H1 (cell line): ENCODE results near the gene AMMECR1L. TPM values are rescaled to one million over a fixed set of nuclear protein-coding genes. Genes with fewer than 3 reads are reported as not detected.

Experiments used
- CTCF ChIA-PET: fragments of 300-600 bp; sonication (Branson Sonifier 250); formaldehyde crosslinking; loops from one replicate; lab custom pipeline; 2021; ENCODE audit not compliant: partially characterized antibody; lab: Charles Lee
- POLR2A ChIA-PET: fragments of 300-600 bp; sonication (Branson Sonifier 250); formaldehyde crosslinking; loops from one replicate; lab custom pipeline; 2021; ENCODE audit warnings: inconsistent platforms; ENCODE audit not compliant: partially characterized antibody; lab: Charles Lee
- DNase-seq, 2 experiments: peaks; one replicate each; pipeline versions ENCODE4 v3.0.0 to v3.0.0-alpha.2; 2010 to 2022; ENCODE audit warnings: low spot score in 2 of 2, low read depth in 1 of 2, mixed read lengths in 1 of 2
- FAIRE-seq: peaks from 2 replicates; lab custom pipeline; 2011; peaks lifted over from hg19 to GRCh38; lab: Jason Lieb, UNC
- H2AFZ ChIP-seq: 2 replicates; pipeline ENCODE4 v1.8.1; 2012; ENCODE audit warnings: low read length, inconsistent platforms
- H2AK5ac ChIP-seq: 2 replicates; pipeline ENCODE4 v1.6.1; 2013; ENCODE audit warnings: low read depth, low read length
- H2BK120ac ChIP-seq: replicated peaks from 2 replicates; pipeline ENCODE3; 2013; ENCODE audit warnings: low read depth, low read length, inconsistent platforms
- H2BK12ac ChIP-seq: 2 replicates; pipeline ENCODE4 v1.6.1; 2013; ENCODE audit warnings: low read depth, low read length
- H2BK15ac ChIP-seq: 2 replicates; pipeline ENCODE4 v1.6.1; 2013; ENCODE audit warnings: low read length
- H2BK20ac ChIP-seq: 2 replicates; pipeline ENCODE4 v1.6.1; 2013; ENCODE audit warnings: low read length
- H2BK5ac ChIP-seq: 2 replicates; pipeline ENCODE4 v1.6.1; 2013; ENCODE audit warnings: low read depth, low read length
- H3K14ac ChIP-seq: 2 replicates; pipeline ENCODE4 v1.6.1; 2013; ENCODE audit warnings: inconsistent platforms; ENCODE audit not compliant: insufficient read length
- H3K18ac ChIP-seq: 2 replicates; pipeline ENCODE4 v1.6.1; 2013; ENCODE audit warnings: low read length; ENCODE audit errors: extremely low read depth
- H3K23ac ChIP-seq: 2 replicates; pipeline ENCODE4 v1.6.1; 2013; ENCODE audit warnings: inconsistent platforms; ENCODE audit not compliant: insufficient read length
- H3K23me2 ChIP-seq: 2 replicates; pipeline ENCODE4 v1.6.1; 2013; ENCODE audit warnings: low read depth, low read length
- H3K27ac ChIP-seq: 2 replicates; pipeline ENCODE4 v1.6.1; 2011; ENCODE audit warnings: low read depth, low read length, inconsistent platforms
- H3K27me3 ChIP-seq, 4 experiments: replicated peaks in 1 of 4; 1 replicate in 1 of 4; 2 replicates in 3 of 4; pipeline versions ENCODE4 v1.6.1 to v1.8.1; 2011 to 2013; ENCODE audit warnings: low read length in 3 of 4, mild to moderate bottlenecking in 3 of 4, inconsistent platforms in 2 of 4, mixed read lengths in 2 of 4, moderate library complexity in 1 of 4; ENCODE audit not compliant: control insufficient read depth in 3 of 4, insufficient read depth in 3 of 4; ENCODE audit errors: extremely low read depth in 1 of 4
- H3K36me3 ChIP-seq, 4 experiments: 2 replicates each; pipeline versions ENCODE4 v1.6.1 to v1.8.1; 2011 to 2013; ENCODE audit warnings: mild to moderate bottlenecking in 4 of 4, low read length in 3 of 4, moderate library complexity in 2 of 4, control low read depth in 1 of 4, inconsistent platforms in 1 of 4; ENCODE audit not compliant: insufficient read depth in 4 of 4, control insufficient read depth in 2 of 4
- H3K4ac ChIP-seq: replicated peaks from 2 replicates; pipeline ENCODE3; 2013; ENCODE audit warnings: low read length, low read depth, mixed read lengths, inconsistent platforms; ENCODE audit not compliant: insufficient read length
- H3K4me1 ChIP-seq, 4 experiments: replicated peaks in 1 of 4; 1 replicate in 1 of 4; 2 replicates in 3 of 4; pipeline versions ENCODE4 v1.6.1 to v1.8.1; 2011 to 2013; ENCODE audit warnings: low read length in 3 of 4, inconsistent platforms in 2 of 4, mixed read lengths in 1 of 4; ENCODE audit not compliant: insufficient read depth in 4 of 4, control insufficient read depth in 3 of 4
- H3K4me2 ChIP-seq, 2 experiments: 2 replicates each; pipeline versions ENCODE4 v1.6.1 to v1.8.1; 2011 to 2013; ENCODE audit warnings: low read depth in 2 of 2, low read length in 2 of 2, control low read depth in 1 of 2, inconsistent platforms in 1 of 2, mild to moderate bottlenecking in 1 of 2; ENCODE audit not compliant: insufficient read depth in 1 of 2
- H3K4me3 ChIP-seq, 4 experiments: fragments of 200-600, 300-600 bp in 1 of 4; sonication (generic), shearing (Covaris generic), sonication (Bioruptor Twin) in 1 of 4; 2 replicates each; pipeline versions ENCODE4 v1.5.1 to v1.8.1; 2011 to 2016; ENCODE audit warnings: low read length in 4 of 4, low read depth in 3 of 4, control low read depth in 2 of 4, inconsistent platforms in 2 of 4, mild to moderate bottlenecking in 2 of 4, mixed read lengths in 1 of 4, moderate library complexity in 1 of 4; ENCODE audit not compliant: insufficient read depth in 2 of 4; ENCODE audit errors: extremely low read depth in 1 of 4
- H3K56ac ChIP-seq: replicated peaks from 2 replicates; pipeline ENCODE3; 2013; ENCODE audit warnings: low read depth, mild to moderate bottlenecking, mixed read lengths, low read length, inconsistent platforms; ENCODE audit not compliant: insufficient read length
- H3K79me1 ChIP-seq: 2 replicates; pipeline ENCODE4 v1.6.1; 2013; ENCODE audit warnings: low read depth, low read length, control low read depth
- H3K79me2 ChIP-seq, 2 experiments: 2 replicates each; pipeline versions ENCODE4 v1.6.1 to v1.8.1; 2012 to 2013; ENCODE audit warnings: low read length in 2 of 2, mild to moderate bottlenecking in 2 of 2, inconsistent platforms in 1 of 2; ENCODE audit not compliant: insufficient read depth in 2 of 2, control insufficient read depth in 1 of 2
- H3K9ac ChIP-seq, 4 experiments: replicated peaks in 1 of 4; 1 replicate in 1 of 4; 2 replicates in 3 of 4; pipeline versions ENCODE4 v1.6.1 to v1.8.1; 2011 to 2013; ENCODE audit warnings: low read depth in 3 of 4, low read length in 3 of 4, control low read depth in 2 of 4, mild to moderate bottlenecking in 2 of 4, moderate library complexity in 2 of 4, inconsistent platforms in 1 of 4; ENCODE audit errors: extremely low read depth in 1 of 4
- H3K9me3 ChIP-seq, 2 experiments: 2 replicates each; pipeline versions ENCODE4 v1.6.1 to v1.8.1; 2012 to 2013; ENCODE audit warnings: mild to moderate bottlenecking in 2 of 2, moderate library complexity in 2 of 2, control low read depth in 1 of 2, inconsistent platforms in 1 of 2, low read depth in 1 of 2, low read length in 1 of 2, mixed read lengths in 1 of 2; ENCODE audit not compliant: insufficient read depth in 2 of 2
- H4K20me1 ChIP-seq, 2 experiments: replicated peaks in 1 of 2; 2 replicates each; pipeline versions ENCODE3 to v1.8.1; 2011 to 2013; ENCODE audit warnings: inconsistent platforms in 2 of 2, low read length in 2 of 2, mild to moderate bottlenecking in 1 of 2; ENCODE audit not compliant: insufficient read depth in 2 of 2, control insufficient read depth in 1 of 2
- H4K5ac ChIP-seq: 2 replicates; pipeline ENCODE4 v1.6.1; 2013; ENCODE audit warnings: low read length, low read depth, mixed read lengths, inconsistent platforms; ENCODE audit not compliant: insufficient read length
- H4K8ac ChIP-seq: 2 replicates; pipeline ENCODE4 v1.8.0; 2013; ENCODE audit warnings: mild to moderate bottlenecking, moderate library complexity, low read length, inconsistent platforms; ENCODE audit not compliant: insufficient read depth; ENCODE audit errors: extremely low read depth
- H4K91ac ChIP-seq: replicated peaks from 2 replicates; pipeline ENCODE3; 2013; ENCODE audit warnings: low read length, mixed read lengths, inconsistent platforms; ENCODE audit not compliant: insufficient read length
- ASH2L ChIP-seq: fragments of 200-600, 300-600 bp; sonication (generic); IDR thresholded peaks from one replicate; pipeline ENCODE4 v1.7.1; 2017; ENCODE audit warnings: low read length
- BACH1 ChIP-seq: IDR thresholded peaks from 2 replicates; pipeline ENCODE4 v1.6.1; 2012; ENCODE audit warnings: low read length, improper control_type of control experiment
- BCL11A ChIP-seq, 2 experiments: IDR thresholded peaks; one replicate each; pipeline ENCODE4 v1.6.1; 2011; ENCODE audit warnings: low read depth in 2 of 2, low read length in 2 of 2, mild to moderate bottlenecking in 2 of 2
- BRCA1 ChIP-seq: IDR thresholded peaks from 2 replicates; pipeline ENCODE4 v1.6.1; 2012; ENCODE audit warnings: low read depth, low read length, improper control_type of control experiment
- CTBP2 ChIP-seq: IDR thresholded peaks from 2 replicates; pipeline ENCODE4 v1.7.0; 2011; ENCODE audit warnings: borderline replicate concordance, mild to moderate bottlenecking, moderate library complexity, mixed read lengths, low read length; ENCODE audit not compliant: insufficient read depth, insufficient read length
- EGR1 ChIP-seq: IDR thresholded peaks from 2 replicates; pipeline ENCODE4 v1.6.1; 2011; ENCODE audit warnings: low read depth, low read length, borderline replicate concordance
- GTF2F1 ChIP-seq: IDR thresholded peaks from 2 replicates; pipeline ENCODE4 v1.6.1; 2012; ENCODE audit warnings: low read depth, low read length, improper control_type of control experiment, borderline replicate concordance
- SIN3A ChIP-seq, 2 experiments: IDR thresholded peaks in 1 of 2; conservative IDR thresholded peaks in 1 of 2; 2 replicates each; pipeline ENCODE4 v1.6.1; 2011 to 2012; ENCODE audit warnings: low read length in 2 of 2, improper control_type of control experiment in 1 of 2, low read depth in 1 of 2, mild to moderate bottlenecking in 1 of 2
- SP4 ChIP-seq: IDR thresholded peaks from 2 replicates; pipeline ENCODE4 v1.6.1; 2012; ENCODE audit warnings: low read length, inconsistent platforms
- SRF ChIP-seq: IDR thresholded peaks from 2 replicates; pipeline ENCODE4 v1.6.1; 2011; ENCODE audit warnings: mild to moderate bottlenecking, low read depth, low read length, moderate library complexity
- WGBS, 2 experiments: shearing (Covaris generic) in 1 of 2; methylation state at CpG; one replicate each; pipeline versions ENCODE4 v1.1.6 to v1.1.7; 2013 to 2015; ENCODE audit warnings: low lambda C conversion rate in 2 of 2, mixed read lengths in 2 of 2, inconsistent platforms in 1 of 2, low coverage in 1 of 2, missing lambda C conversion rate in 1 of 2; ENCODE audit not compliant: insufficient replicate concordance in 2 of 2, insufficient coverage in 1 of 2, insufficient read length in 1 of 2; ENCODE audit errors: extremely low coverage in 1 of 2, missing lambda C conversion rate in 1 of 2; 5-methylcytosine and 5-hydroxymethylcytosine counted together
- polyA plus RNA-seq, 7 experiments: library from polyadenylated mRNA; depleted of rRNA in 3 of 7; stranded (reverse) in 5 of 7; unstranded in 2 of 7; fragments of >200 nt in 5 of 7; fragments of 200-250 nt in 2 of 7; gene quantifications; 1 replicate in 5 of 7; 2 replicates in 1 of 7; 4 replicates in 1 of 7; pipeline versions ENCODE4 v1.2.1 to v1.2.3, GENCODE V29; 2011 to 2013; ENCODE audit warnings: missing spikeins in 2 of 7, mixed read lengths in 2 of 7
- total RNA-seq: library from RNA; stranded (reverse); fragmentation: NEBNext Ultra II Directional; extraction: Animal tissue kit (Norgen Biotek cat#: 25700); gene quantifications from 2 replicates; pipeline ENCODE4 v1.2.1, GENCODE V29; 2021
- TF ChIP-seq, protein P1 (sequence below): IDR thresholded peaks from 2 replicates; pipeline ENCODE4 v1.6.1; 2012; ENCODE audit warnings: inconsistent platforms
- TF ChIP-seq, protein P2 (sequence below): IDR thresholded peaks from 2 replicates; pipeline ENCODE4 v1.6.1; 2011; ENCODE audit warnings: low read length, improper control_type of control experiment

Gene AMMECR1L
- total and polyA plus RNA-seq, 2 of the 8 experiments (the other 6 are each of a cell fraction or from before 2014, with no cell fraction given): 10.1 to 18.8 TPM

DNA sequence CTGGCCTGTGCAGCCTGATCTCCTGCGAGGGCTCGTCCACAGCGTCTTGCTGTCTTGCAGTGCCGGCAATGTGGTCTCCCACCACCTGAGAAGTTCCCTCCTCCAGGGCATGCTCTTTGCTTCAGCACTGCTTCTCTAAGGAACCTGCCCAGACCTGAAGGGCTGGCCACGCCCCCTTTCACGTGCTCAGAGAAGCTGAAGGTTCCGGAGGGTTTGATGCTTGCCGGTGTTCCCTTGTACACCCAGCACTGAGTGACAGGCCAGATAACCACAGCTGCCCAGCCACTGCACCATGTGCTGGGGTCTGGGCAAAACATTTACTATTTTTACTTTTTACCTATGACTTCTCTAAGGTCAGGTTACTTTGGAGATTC, 26.1 kb downstream of the AMMECR1L start:
- 19% methylated on average over 8 of the region's 8 CpGs; no CpG with 5 or more reads in 1 of the 2 experiments for WGBS, 2 experiments
- TF ChIP-seq, protein P1, sequence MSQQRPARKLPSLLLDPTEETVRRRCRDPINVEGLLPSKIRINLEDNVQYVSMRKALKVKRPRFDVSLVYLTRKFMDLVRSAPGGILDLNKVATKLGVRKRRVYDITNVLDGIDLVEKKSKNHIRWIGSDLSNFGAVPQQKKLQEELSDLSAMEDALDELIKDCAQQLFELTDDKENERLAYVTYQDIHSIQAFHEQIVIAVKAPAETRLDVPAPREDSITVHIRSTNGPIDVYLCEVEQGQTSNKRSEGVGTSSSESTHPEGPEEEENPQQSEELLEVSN: peak; percentile 92
- TF ChIP-seq EGR1 (no peak), SP4 (no peak), SRF (no peak), ASH2L (no peak), BRCA1 (no peak), BCL11A (IDR thresholded peaks at IDR 0.05; ENCODE audit: low read depth in 2 of 2, low read length in 2 of 2) (no peak), CTBP2 (no peak), SIN3A (conservative IDR thresholded peaks at IDR 0.05 in 1 of 2, IDR thresholded peaks at IDR 0.05 in 1 of 2; ENCODE audit: low read depth in 1 of 2, low read length in 2 of 2) (peak in 1 of 2 experiments; percentile 51; a peak in 1 of 4 replicates), GTF2F1 (no peak), BACH1 (no peak)
- TF ChIP-seq, protein P2, sequence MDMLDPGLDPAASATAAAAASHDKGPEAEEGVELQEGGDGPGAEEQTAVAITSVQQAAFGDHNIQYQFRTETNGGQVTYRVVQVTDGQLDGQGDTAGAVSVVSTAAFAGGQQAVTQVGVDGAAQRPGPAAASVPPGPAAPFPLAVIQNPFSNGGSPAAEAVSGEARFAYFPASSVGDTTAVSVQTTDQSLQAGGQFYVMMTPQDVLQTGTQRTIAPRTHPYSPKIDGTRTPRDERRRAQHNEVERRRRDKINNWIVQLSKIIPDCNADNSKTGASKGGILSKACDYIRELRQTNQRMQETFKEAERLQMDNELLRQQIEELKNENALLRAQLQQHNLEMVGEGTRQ: no peak

More for the DNA sequence above, 26.1 kb downstream of the AMMECR1L start:
- H3K27ac ChIP-seq: no peak overlapping the region
- H3K4me2 ChIP-seq: peak overlapping the region; percentile 39 to 48; a peak in 3 of 4 replicates
- H4K20me1 ChIP-seq: peaks cover 2 to 11% of the 10 kb centered on the region in 2 experiments
- DNase-seq (peak; percentile 54 to 85), FAIRE-seq (no peak)
- H4K8ac ChIP-seq: no peak overlapping the region
- H2AK5ac ChIP-seq: no peak overlapping the region
- peaks cover 6% of the 10 kb centered on the region; the same call in 1 of the 2 replicates for H3K23me2 ChIP-seq
- no peaks in the 10 kb centered on the region for H3K9me3 ChIP-seq
- H2BK12ac ChIP-seq: no peak overlapping the region
- H3K79me2 ChIP-seq: peaks cover 13 to 31% of the 10 kb centered on the region in 2 experiments
- H3K4me3 ChIP-seq: peak overlapping the region in 2 of 4 experiments; percentile 14 to 34; a peak in 2 of 8 replicates
- no peak overlapping the region for H3K4ac ChIP-seq
- H3K9ac ChIP-seq: no peak overlapping the region
- H3K27me3 ChIP-seq: no peaks in the 10 kb centered on the region
- H3K79me1 ChIP-seq: peaks cover 8% of the 10 kb centered on the region; the same call in 1 of the 2 replicates
- H3K36me3 ChIP-seq: peaks cover 9 to 18% (median 11%) of the 10 kb centered on the region in 4 experiments
- no peak overlapping the region for H4K5ac ChIP-seq
- H3K4me1 ChIP-seq: peaks cover 3 to 10% (median 5%) of the 10 kb centered on the region in 4 experiments
- H3K14ac ChIP-seq: no peak overlapping the region
- H2BK15ac ChIP-seq: no peak overlapping the region
- no peak overlapping the region for H3K56ac ChIP-seq
- ChIA-PET POLR2A (interaction anchor here (1.0 to 1.3 kb wide), 3 partner anchors 20 to 49 kb away, joined by 3 to 4 read pairs (median 3); no protein-coding TSS in a partner anchor), CTCF (interaction anchor here (1.3 to 1.5 kb wide), 2 partner anchors 7 to 295 kb away, joined by 3 read pairs; no protein-coding TSS in a partner anchor)
- no peak overlapping the region for H2BK20ac ChIP-seq
- H2AFZ ChIP-seq: no peak overlapping the region
- no peak overlapping the region for H2BK120ac ChIP-seq
- no peak overlapping the region for H3K18ac ChIP-seq
- H3K23ac ChIP-seq: no peak overlapping the region
- H2BK5ac ChIP-seq: no peak overlapping the region
- no peak overlapping the region for H4K91ac ChIP-seq
